Measurements from ENCODE around the gene ARHGAP8. TPM values are rescaled to one million over a fixed set of nuclear protein-coding genes. Genes with fewer than 3 reads are reported as not detected.

ARHGAP8 gene
- total and polyA plus RNA-seq, 2 donors (not counting 3 experiments of a cell fraction or from before 2014, with no cell fraction given), result not detected

- Histone ChIP-seq H3K4me1 (ENCODE audit: control insufficient read depth, extremely low read depth, insufficient read depth, low read length) (no peaks in the 10 kb centered on the region), H3K9ac (replicated peaks; ENCODE audit: extremely low read depth, insufficient read depth, low read length) (no peak overlapping the region), H3K9me3 (replicated peaks; ENCODE audit: control insufficient read depth, insufficient read depth, low read length) (no peaks in the 10 kb centered on the region), H2AFZ (ENCODE audit: low read depth, low read length) (no peak overlapping the region), H3K27ac (ENCODE audit: insufficient read depth, low read depth, low read length) (no peak overlapping the region), H3K27me3 (ENCODE audit: control insufficient read depth in 2 of 2, insufficient read depth in 2 of 2, low read length in 2 of 2) (no peaks in the 10 kb centered on the region), H3K4me3 (replicated peaks in 1 of 3; ENCODE audit: insufficient read depth in 1 of 3, low read depth in 1 of 3, low read length in 3 of 3) (no peak overlapping the region), H4K20me1 (replicated peaks; ENCODE audit: control insufficient read depth, extremely low read depth, insufficient read depth, low read length) (no peaks in the 10 kb centered on the region), H3K9me1 (replicated peaks; ENCODE audit: control insufficient read depth, extremely low read depth, insufficient read depth, low read length) (no peaks in the 10 kb centered on the region), H3K4me2 (ENCODE audit: insufficient read depth, low read length) (no peak overlapping the region), H3K79me2 (ENCODE audit: control insufficient read depth, insufficient read depth, low read length) (no peaks in the 10 kb centered on the region), H3K36me3 (ENCODE audit: control insufficient read depth in 2 of 2, extremely low read depth in 1 of 2, insufficient read depth in 2 of 2, low read length in 2 of 2) (no peaks in the 10 kb centered on the region)
- BruUV-seq (replicated peaks), result no TSS peak
- no peak for TF ChIP-seq GATA2 (IDR thresholded peaks at IDR 0.05; ENCODE audit: insufficient read depth, insufficient read length, low read depth, low read length)
- TF ChIP-seq JUN (IDR thresholded peaks at IDR 0.05; ENCODE audit: borderline replicate concordance, insufficient read depth, insufficient read length, low read depth), result no peak
- no peak for TF ChIP-seq POLR2A (IDR thresholded peaks at IDR 0.05; ENCODE audit: low read depth, low read length)
- no peak for TF ChIP-seq CTCF (IDR thresholded peaks at IDR 0.05; ENCODE audit: extremely low read depth in 1 of 2, insufficient read depth in 1 of 2, low read depth in 1 of 2, low read length in 2 of 2)
- no peak for TF ChIP-seq MYC (IDR thresholded peaks at IDR 0.05; ENCODE audit: low read depth, low read length)
- TF ChIP-seq MAX (IDR thresholded peaks at IDR 0.05; ENCODE audit: insufficient read depth, insufficient read length), result no peak
- no peak for TF ChIP-seq EZH2 (IDR thresholded peaks at IDR 0.05; ENCODE audit: borderline replicate concordance, low read depth, low read length, severe bottlenecking)
- TF ChIP-seq FOS (IDR thresholded peaks at IDR 0.05; ENCODE audit: borderline replicate concordance, insufficient read depth, low read length), result no peak
- no peak for TF ChIP-seq POLR2AphosphoS5 (IDR thresholded peaks at IDR 0.05; ENCODE audit: insufficient read depth, low read depth, low read length)
- no peak for DNase-seq (ENCODE audit: low read depth, low spot score)
- dilution Hi-C loops (cut with MboI; ENCODE audit: extremely low pct_ligation_motif_present, low sequenced_read_pairs), result no loop called here
- intact Hi-C loops (cut with micrococcal nuclease), result no loop called here
- FAIRE-seq, result no peak
- ChIA-PET POLR2A (no interaction called here), CTCF (no interaction called here)
Measured at GRCh38 chr22:44726439-44726838, 25.9 kb upstream of the ARHGAP8 start.
